Heart left ventricle (tissue), 13 donors: ENCODE data around the gene PRRG3.
A peak's percentile ranks its signal among the peaks of the same experiment; 100 is the strongest.

Experiments
- CTCF ChIP-seq, 12 donors: fragments of 200-600 bp; sonication (generic) in 4 of 12; IDR thresholded peaks; one replicate each; pipeline versions ENCODE4 v1.5.0 to v1.8.0; 2018 to 2022; ENCODE audit warnings: antibody characterized with exemption in 12 of 12, mild to moderate bottlenecking in 5 of 12
- POLR2A ChIP-seq, 2 donors: fragments of 450-650 bp; IDR thresholded peaks; one replicate each; pipeline ENCODE4 v1.6.1; 2017; ENCODE audit warnings: antibody characterized with exemption in 2 of 2, mild to moderate bottlenecking in 2 of 2, moderate library complexity in 2 of 2
- donor health status: ischemic (EF 13 %, LVEDD 7.1; RV severe dilation, severe dysfunction).
- donor health status: DM: no; HTN: yes; CAD: no.
- donor health status: DM: no; HTN: no; CAD: no.
- donor health status: ischemic (EF 25% LVEDD 6.9; RV normal size, moderate dysfunction).
- donor health status: ischemic (EF 25% LVEDD 5.7; RV mildly dilated, moderate dysfunction).
- donor health status: ischemic (EF 35%, LVEDD 5.7; RV mildly dilated, moderate dysfunction).
- donor health status: nonischemic (EF 11% LVEDD 7.7; RV severe dilation, severe dysfunction).
- donor health status: DM: yes; HTN: yes; CAD: no.
- donor health status: PGD.
- donor health status: ischemic (EF 29% LVEDD 5.4; RV normal size, mild dysfunction).
- donor health status: nonischemic (EF 23%, LVEDD 6.1; RV moderate dilation, normal function).

DNA sequence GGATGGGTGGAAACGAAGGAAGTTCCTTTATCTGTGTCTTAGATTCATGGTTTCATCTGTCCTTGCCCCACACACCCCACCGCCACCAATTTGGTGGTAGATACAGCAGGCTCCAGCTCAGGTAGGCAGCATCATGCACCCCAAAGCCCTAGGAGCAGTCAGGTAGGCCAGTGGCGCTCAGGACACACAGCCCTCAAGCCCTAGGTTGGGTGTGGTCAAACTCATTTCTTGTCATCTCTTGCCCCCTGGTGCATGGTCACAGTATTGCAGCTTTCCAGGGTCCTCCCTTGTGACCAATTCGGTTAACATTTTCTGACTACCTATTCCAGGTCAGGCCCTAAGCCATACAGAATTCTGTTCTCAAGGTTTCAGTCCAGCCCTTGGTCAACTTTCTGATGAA is 14.5 kb upstream of the PRRG3 start:
- peak; percentile 39 to 63 (median 52) for TF ChIP-seq CTCF (IDR thresholded peaks at IDR 0.05)
- TF ChIP-seq POLR2A (IDR thresholded peaks at IDR 0.05) = no peak
